ENCODE data around the gene GCK.

GRCh38 chr7:44231088-44231487 lies 41.8 kb upstream of the GCK start:
- TF ChIP-seq CTCF (IDR thresholded peaks at IDR 0.05) (no peak), ZFX (IDR thresholded peaks at IDR 0.05; ENCODE audit: borderline replicate concordance) (no peak)

Measured in 22Rv1 (cell line).